HG03521 (cell line): Measurements from ENCODE around the gene SMPD4.
"Not testable (repeated sequence)": the region's sequence is repeated elsewhere in the genome, so short reads cannot be mapped to it uniquely, and the experiment has no call there.

Source experiments
- ATAC-seq: cut with Tn5 transposase; IDR thresholded peaks from one replicate; pipeline ENCODE4 v1.9.1; 2021; ENCODE audit warnings: mild to moderate bottlenecking, moderate library complexity; ENCODE audit not compliant: unreplicated experiment

SMPD4 gene

DNA sequence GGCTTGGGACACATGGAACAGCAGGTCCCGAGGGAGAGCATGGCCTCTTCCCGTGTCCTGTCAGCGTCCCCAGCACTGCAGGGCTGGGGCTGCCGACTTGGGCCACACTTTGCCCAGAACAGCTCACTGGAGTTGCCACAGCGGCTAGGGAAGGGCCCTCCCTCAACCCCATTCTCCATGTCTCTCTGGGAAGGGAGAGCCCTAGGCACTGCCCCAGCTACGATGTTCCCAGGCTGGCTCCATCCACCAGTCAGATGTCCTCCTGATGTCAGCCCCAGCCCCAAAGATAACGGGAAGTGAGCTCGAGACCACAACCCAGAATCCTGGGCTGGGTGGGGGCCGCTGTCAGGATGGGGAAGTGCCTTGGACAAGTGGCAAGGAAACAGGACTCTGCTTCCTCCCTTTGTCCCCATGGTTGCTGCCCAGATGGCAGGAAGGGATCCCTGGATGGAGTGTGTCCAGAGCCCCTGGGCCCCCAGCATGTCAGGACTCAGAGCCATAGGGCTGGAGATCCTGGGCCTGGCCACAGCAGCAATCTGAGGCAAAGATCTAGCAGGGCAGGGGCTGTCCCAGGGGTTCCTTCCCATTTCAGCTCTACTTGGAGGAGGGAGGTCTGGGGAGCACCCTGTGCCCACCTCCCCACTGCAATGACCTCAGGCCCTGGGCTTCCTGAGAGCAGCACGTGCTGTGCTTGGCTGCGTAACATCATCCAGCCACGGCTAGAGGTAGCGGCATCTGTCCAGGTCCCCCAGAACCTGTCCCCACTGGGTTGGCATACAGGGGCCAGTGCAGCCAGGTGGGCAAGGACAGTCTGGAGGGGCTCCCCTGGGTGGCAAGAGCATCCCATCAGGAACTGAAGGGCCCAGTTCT is 38.8 kb downstream of the SMPD4 start:
- not testable (repeated sequence) for ATAC-seq

GRCh38 chr2:130141645-130142370 is 39.6 kb downstream of the SMPD4 start:
- ATAC-seq, result not testable (repeated sequence)

DNA sequence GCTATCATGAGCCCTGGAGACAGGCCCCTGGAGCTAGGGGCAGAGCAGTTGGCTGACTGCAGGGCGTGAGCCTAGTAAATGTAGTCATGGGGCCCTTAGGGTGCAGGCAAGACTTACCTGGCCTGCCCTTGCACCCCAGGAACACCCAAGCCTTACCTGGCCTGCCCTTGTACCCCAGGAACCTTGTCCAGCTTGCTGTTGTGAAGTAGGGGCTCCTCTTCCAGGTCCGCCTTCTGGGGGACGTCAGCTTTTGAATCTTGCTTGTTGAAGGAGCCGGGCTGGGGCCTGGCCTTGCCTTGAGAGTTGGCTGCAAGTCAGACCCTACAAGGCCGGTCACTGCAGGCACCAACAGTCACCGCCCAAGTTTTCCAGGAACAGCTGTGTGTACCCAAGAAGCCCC is 40.4 kb downstream of the SMPD4 start:
- ATAC-seq, result not testable (repeated sequence)

GRCh38 chr2:130140516-130140915 is 40.9 kb downstream of the SMPD4 start:
- not testable (repeated sequence) for ATAC-seq

DNA sequence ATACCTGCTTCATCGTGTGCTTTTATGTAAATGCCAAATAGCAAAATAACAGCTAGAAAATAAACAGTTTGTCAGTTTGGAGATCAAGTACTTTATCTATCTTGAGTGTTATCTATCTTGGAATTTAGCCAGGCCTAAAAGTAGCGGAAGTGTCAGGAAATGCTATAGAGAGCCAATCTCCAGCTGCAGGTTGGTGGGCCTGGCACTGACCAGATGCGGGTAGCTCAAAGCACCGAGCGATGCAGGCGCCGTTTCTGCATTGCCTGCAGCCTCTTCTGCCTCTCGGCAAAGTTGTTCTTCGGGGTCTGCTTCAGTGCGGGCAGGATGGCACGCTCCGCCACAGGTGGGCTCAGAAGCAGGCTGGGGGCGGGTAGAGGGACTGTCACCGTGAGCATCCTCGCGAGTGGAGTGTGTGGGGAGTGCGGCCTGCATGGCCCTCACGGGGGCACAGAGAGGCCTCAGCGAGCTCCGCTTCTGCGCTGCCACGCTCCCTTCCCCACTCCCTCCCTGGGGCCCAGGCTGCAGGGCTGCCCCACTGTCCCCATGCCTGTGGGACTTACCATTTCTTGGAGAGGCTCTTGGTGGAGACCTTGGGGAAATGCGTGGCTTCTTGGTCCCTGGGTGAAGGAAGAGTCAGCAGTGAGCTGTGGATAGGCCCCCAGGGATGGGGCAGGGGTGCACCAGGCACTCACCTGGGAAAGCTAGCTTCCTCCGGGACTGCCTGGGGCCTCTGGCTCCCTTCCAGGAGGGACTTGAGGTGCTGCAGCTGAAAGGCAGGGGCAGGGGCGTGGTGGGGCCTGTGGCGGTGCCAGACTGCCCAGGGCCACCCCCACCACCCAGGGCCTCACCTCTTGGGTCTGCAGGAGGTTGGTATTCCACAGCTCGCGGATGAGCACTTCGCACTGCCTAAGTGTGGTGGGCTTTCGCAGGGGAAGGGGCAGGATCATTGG is 41.8 kb downstream of the SMPD4 start:
- not testable (repeated sequence) for ATAC-seq

DNA sequence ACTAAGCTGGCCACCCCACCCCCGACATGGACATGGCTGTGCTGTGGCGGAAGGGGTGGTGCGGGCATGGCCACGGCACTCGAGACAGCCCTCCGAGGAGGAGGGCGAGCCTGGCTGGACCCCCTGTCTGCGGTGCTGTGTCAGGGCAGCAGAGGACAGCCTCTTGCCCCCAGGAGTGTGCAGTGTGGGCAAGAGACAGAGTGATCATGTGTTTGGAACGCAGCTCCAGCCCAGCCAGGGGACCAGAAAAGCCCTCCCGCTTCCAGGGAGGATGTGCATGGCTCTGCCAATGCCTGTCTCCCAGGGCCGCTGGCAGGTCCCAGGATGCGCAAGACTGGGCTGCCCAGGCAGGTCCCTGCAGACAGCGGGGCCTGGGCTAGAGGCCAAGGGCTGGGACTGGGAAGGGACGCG is 42.6 kb downstream of the SMPD4 start:
- not testable (repeated sequence) for ATAC-seq

- ATAC-seq, result not testable (repeated sequence)
Measured at GRCh38 chr2:130138326-130138725, 43.1 kb downstream of the SMPD4 start.

- ATAC-seq, result not testable (repeated sequence)
Measured at GRCh38 chr2:130137118-130137517, 44.3 kb downstream of the SMPD4 start.

- ATAC-seq, result not testable (repeated sequence)
Measured at GRCh38 chr2:130136546-130136945, 44.9 kb downstream of the SMPD4 start.

- no peak for ATAC-seq
Measured at GRCh38 chr2:130135692-130136541, 45.5 kb downstream of the SMPD4 start.

- ATAC-seq, result not testable (repeated sequence)
Measured at GRCh38 chr2:130129120-130129829, 52.1 kb downstream of the SMPD4 start, which contains the start of gene POTEF. Gene POTEF, minus strand, starts transcription at chr2:130129222. Its CDS starts 8,707 bp downstream, at chr2:130120515.

GRCh38 chr2:130128464-130128863 is 52.9 kb downstream of the SMPD4 start:
- ATAC-seq, result not testable (repeated sequence)

GRCh38 chr2:130127726-130128125 is 53.7 kb downstream of the SMPD4 start:
- not testable (repeated sequence) for ATAC-seq

DNA sequence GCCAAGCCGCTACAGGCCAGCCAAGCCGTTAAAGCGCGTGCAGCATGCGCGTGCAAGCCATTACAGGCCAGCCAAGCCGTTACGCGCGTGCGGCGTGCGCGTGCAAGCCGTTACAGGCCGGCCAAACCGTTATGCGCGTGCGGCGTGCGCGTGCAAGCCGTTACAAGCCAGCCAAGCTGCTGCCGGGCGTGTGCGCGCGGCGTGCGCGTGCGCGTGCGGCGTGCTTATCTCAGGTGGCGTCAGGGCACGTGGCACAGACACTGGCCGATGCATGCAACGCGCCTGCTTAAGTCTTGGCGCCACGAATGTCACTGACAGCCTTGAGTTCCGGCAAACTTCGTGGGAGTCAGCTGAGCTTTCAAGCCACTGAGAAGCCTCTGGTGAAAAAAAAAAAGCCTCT is 60.5 kb downstream of the SMPD4 start:
- ATAC-seq, result not testable (repeated sequence)

GRCh38 chr2:130102597-130103363 is 78.6 kb downstream of the SMPD4 start:
- not testable (repeated sequence) for ATAC-seq
